Stimulated activated CD4-positive, alpha-beta T cell treated with anti-CD3 and anti-CD28 coated beads, Interleukin-4, amount 100 ng/mL, for 24 hours (primary cell): ENCODE data around the gene ARMC9.
"Not testable (repeated sequence)": the region's sequence is repeated elsewhere in the genome, so short reads cannot be mapped to it uniquely, and the experiment has no call there.

Source experiments
- DNase-seq: peaks from one replicate; pipeline ENCODE4 v3.0.0-alpha.2; 2020

ARMC9 gene

DNA sequence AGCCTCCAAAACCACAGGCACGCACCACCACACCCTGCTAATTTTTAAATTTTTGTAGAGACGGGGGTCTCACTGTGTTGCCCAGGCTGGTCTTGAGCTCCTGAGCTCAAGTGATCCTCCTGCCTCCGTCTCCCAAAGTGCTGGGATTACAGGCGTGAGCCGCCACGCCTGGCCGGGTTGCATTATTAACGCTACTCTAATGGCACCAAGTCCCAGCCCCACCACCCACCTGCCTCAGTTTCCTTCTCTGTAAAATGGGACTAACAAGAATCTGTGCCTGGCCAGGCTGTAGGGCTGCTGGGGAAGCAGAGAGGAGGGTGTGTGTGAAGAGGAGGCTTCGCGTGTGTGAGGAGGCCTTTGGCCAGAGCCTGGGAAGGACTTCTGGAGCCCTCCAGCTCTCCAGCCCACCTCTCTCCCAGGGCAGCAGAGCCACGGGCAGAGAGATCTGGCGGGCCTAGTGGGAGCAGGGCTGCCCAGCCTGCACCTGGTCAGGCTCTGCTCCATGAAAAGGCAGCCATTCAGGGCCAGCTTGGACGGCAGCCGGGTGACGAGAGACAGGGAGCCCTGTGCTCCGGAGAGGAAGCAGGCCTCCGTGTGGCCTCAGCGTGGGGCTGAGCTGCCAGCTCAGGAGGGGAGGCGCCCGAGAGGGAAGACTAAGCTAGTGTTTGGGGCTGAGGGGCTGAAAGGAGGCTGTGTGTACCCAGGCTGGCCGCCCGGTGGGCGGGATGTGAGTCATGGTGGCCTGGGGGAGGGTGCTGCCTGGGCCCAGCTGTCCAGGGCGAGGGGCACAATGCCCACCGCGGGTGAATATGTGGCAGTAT, 189.7 kb downstream of the ARMC9 start:
- DNase-seq = no peak

GRCh38 chr2:231388725-231389346, 190.4 kb downstream of the ARMC9 start:
- no peak for DNase-seq

- DNase-seq = no peak
These were observed 192.2 kb downstream of the ARMC9 start for GRCh38 chr2:231390667-231391066.

DNA sequence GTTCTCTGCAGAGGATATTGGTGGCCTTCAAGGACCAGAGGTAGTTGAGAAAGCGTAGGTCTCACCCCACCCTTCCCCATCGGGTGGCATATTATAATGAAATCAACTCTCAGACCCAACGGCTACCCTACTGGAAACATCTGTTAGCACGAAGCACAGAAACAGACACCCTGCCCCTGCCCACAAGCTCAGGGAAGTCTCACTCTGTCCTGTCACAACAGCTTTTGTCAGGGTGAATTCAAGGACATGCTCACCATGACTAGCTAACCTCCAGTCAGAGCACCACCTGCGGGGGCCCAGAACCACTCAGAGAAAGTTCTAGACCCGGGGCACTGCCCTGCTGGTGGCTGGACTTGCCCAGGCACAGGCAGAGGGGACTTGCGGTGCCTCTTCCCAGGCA, 193.6 kb downstream of the ARMC9 start:
- DNase-seq = no peak

DNA sequence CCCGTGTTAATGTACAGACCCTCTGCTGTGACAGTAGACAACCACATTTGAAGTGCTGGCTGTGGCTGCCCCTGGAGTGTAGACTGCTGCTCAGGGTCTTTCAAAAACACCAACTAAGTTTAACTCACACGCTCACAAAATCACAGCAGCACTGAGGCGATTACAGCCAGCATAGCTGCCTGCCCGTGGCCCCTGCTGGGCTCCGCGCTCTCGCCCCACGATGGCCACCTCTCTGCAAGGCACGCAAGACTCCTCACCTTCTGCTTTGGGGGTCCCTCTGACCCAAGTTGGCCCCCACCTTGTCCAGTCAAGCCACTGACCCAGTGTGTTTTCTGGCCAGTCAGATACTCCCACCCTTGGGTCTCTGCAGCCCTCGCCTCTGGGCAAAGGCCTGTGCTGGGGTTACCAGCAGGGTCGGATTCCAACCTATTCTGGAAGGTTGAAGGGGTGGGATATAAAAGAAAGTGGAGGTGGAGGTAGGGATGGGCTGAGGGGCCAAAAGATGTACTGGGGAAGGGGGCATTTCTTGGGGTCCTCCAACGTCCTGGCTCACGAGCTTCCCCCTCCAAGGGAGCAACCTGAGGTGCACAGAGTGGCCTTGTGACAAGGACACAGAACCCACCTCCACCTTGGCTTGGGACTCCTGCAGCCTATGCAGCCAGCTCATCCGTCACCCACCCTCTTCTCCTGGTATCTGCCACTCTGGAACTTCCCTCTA, 194.2 kb downstream of the ARMC9 start:
- no peak for DNase-seq

GRCh38 chr2:231393149-231394131, 195.0 kb downstream of the ARMC9 start:
- no peak for DNase-seq

DNA sequence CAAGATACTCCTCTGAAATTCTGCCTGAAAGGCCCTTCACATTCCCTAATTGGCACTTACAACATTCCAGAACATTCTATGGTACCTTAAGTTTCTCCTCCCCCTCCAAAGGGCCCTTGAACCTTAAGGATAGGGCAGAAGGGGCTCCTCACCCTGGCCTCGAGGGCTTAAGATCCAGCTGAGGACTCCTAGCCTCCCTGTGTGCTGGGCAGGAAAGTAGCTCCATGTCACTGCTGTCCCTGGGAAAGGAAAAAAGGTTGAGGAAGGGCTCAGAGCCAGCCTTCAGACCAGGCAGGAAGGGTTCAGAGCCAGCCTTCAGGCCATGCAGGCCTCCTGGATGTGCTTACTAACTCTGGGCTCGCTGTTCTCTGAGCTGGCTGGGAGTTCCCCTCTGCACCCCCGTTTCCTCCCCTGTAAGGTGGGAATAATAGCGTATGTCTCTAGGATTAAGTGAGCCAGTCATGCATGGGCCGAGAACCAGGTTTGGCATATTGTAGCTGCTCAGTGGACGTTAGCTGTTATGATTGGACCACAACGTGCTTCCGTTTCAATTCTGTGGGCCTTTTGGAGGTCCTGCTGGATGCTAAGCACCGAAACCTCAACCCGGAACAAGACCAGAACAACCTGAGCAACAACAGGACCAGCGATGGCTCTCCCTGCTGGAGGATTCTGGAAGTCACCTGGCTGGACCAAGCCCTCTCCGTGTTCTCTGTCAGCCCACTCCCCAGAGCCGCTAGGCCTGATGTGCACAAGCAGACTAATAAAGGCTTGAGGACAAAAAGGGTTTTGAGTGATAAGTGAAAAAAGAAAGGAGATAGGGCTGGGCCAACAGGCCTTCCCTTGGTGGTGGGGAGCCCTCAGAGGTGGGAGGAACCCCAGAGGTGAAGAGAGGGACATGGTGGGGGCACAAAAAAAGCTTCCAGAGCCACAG, 196.0 kb downstream of the ARMC9 start:
- no peak for DNase-seq

- no peak for DNase-seq
These were observed 197.0 kb downstream of the ARMC9 start, which contains the start of gene B3GNT7 for GRCh38 chr2:231395188-231396057. Gene B3GNT7 (plus strand): TSS chr2:231395710. CDS start chr2:231395804, 94 bp downstream.

- DNase-seq = no peak
These were observed 197.8 kb downstream of the ARMC9 start for GRCh38 chr2:231396058-231396821.

DNA sequence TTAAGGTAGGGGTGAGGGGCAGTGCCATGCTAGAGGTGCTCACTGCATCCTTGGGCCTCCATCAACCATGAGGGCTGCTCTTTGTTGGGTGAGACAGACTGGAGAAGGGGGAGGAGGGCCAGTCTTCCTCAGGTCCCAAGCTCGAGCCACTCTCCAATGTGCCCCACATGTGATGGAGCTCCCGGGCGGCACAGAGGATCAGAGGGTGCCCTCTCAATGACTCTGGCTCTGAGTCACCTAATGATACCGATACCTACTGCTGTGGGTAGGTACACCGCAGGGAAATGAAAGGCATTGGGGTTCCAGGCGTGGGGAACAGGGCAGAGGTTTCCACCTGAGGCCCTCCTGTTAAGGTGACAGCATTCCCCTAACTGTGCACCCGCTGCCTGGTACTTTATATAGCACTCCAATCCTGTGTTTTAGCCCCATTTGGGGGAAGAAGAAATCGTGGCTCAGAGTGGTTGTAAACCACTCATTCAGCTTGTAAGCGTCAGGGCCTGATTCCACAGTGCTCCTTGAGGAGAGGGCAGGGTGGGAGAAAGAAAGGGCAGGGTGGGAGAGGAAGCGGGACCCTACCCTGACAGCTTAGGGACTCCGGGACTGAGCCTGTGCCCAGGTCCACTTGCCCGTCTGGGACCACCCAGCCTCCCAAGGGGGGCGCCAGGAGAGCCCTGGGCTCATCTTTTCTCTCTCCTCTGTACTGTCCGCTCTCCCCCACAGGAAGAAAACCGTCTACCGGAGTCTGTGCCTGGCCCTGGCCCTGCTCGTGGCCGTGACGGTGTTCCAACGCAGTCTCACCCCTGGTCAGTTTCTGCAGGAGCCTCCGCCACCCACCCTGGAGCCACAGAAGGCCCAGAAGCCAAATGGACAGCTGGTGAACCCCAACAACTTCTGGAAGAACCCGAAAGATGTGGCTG, 198.8 kb downstream of the ARMC9 start:
- DNase-seq = peak; percentile 36

- DNase-seq = no peak
These were observed 199.5 kb downstream of the ARMC9 start for GRCh38 chr2:231397928-231398294.

DNA sequence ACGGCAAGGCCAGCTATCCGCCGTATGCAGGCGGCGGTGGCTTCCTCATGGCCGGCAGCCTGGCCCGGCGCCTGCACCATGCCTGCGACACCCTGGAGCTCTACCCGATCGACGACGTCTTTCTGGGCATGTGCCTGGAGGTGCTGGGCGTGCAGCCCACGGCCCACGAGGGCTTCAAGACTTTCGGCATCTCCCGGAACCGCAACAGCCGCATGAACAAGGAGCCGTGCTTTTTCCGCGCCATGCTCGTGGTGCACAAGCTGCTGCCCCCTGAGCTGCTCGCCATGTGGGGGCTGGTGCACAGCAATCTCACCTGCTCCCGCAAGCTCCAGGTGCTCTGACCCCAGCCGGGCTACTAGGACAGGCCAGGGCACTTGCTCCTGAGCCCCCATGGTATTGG, 200.2 kb downstream of the ARMC9 start:
- DNase-seq = no peak

- DNase-seq = no peak
These were observed 200.8 kb downstream of the ARMC9 start for GRCh38 chr2:231399046-231399852.

- DNase-seq = no peak
These were observed 201.6 kb downstream of the ARMC9 start for GRCh38 chr2:231399853-231400680.

DNA sequence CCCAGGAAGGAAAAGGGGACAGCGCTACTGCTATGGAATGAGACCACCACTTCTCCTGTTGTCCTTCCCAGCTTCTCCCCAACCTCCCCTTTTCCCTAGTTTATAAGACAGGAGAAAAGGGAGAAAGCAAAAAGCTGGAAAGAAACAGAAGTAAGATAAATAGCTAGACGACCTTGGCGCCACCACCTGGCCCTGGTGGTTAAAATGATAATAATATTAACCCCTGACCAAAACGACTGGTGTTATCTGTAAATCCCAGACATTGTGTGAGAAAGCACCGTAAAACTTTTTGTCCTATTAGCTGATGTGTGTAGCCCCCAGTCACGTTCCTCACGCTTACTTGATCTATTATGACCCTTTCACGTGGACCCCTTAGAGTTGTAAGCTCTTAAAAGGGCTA, 202.2 kb downstream of the ARMC9 start:
- DNase-seq = not testable (repeated sequence)

- not testable (repeated sequence) for DNase-seq
These were observed 202.7 kb downstream of the ARMC9 start for GRCh38 chr2:231401101-231401500.
